Thoracic aorta (tissue), 2 donors: Measurements from ENCODE around the gene H19. TPM values are rescaled to one million over a fixed set of nuclear protein-coding genes. Genes with fewer than 3 reads are reported as not detected.

Source experiments
- ATAC-seq: fragments of 150-250 bp; one replicate; pipeline ENCODE4 v1.8.0; 2017; ENCODE audit warnings: low read depth; ENCODE audit not compliant: insufficient number of reproducible peaks, low FRiP score
- DNase-seq: peaks from one replicate; pipeline ENCODE4 v3.0.0-alpha.2; 2020; ENCODE audit warnings: low spot score
- H3K27ac ChIP-seq, 2 donors: fragments of 200-600 bp; sonication (generic); 1 replicate in 1 of 2; 2 replicates in 1 of 2; pipeline ENCODE4 v1.5.1; 2016; ENCODE audit warnings: mild to moderate bottlenecking in 2 of 2, moderate library complexity in 2 of 2
- H3K27me3 ChIP-seq: fragments of 200-600 bp; sonication (generic); replicated peaks from 2 replicates; pipeline ENCODE4 v1.6.0; 2016; ENCODE audit warnings: mild to moderate bottlenecking; ENCODE audit not compliant: insufficient read depth
- H3K36me3 ChIP-seq: fragments of 200-600 bp; sonication (generic); one replicate; pipeline ENCODE4 v1.5.1; 2016
- H3K4me1 ChIP-seq, 2 donors: fragments of 200-600 bp; sonication (generic); 1 replicate in 1 of 2; 2 replicates in 1 of 2; pipeline versions ENCODE4 v1.5.1 to v1.6.0; 2016; ENCODE audit warnings: low read depth in 2 of 2, mild to moderate bottlenecking in 1 of 2; ENCODE audit not compliant: control insufficient read depth in 1 of 2
- H3K4me3 ChIP-seq: fragments of 200-600 bp; sonication (generic); 2 replicates; pipeline ENCODE4 v1.5.1; 2016; ENCODE audit warnings: mild to moderate bottlenecking
- H3K9me3 ChIP-seq: fragments of 200-600 bp; sonication (generic); 2 replicates; pipeline ENCODE4 v1.5.1; 2016
- CTCF ChIP-seq: fragments of 200-600 bp; sonication (generic); IDR thresholded peaks from one replicate; pipeline ENCODE4 v1.5.1; 2019; ENCODE audit warnings: antibody characterized with exemption
- total RNA-seq, 2 donors: library from RNA; depleted of rRNA; stranded (reverse); fragments of >200 nt; gene quantifications; one replicate each; pipeline versions ENCODE4 v1.1.0 to v1.2.3, GENCODE V29; 2016

Gene H19
- total RNA-seq, 2 donors from 2014 or later = 85.4 to 85.8 TPM

DNA sequence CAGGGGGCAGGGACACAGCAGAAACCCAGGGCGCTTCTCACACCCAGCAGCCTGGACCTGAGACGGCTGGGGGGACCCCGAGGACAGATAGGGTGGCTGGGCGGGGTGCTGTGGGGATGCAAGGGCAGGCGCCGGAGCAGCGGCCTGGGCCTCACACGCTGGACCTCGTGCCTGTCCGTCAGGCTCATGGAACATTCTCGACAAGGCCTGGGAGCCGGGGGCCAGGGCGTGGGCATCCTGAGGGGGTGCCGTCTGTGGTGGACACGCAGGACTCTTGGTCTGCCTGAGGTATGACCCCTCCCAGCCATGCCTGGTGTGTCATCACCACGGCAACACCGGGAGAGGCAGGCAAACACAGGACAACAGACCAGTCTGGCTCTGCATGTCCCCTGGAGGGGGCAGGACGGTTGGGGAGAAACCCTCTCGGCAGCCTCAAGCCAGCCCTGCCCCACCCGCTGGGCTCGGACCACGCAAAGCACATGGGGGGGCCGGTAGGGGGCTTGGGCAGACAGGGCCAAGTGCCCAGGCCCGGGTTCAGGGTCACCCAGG, 29.1 kb downstream of the H19 start:
- DNase-seq (no peak), ATAC-seq (no peak)
- H3K4me1 ChIP-seq = no peaks in the 10 kb centered on the region
- H3K4me3 ChIP-seq = no peak overlapping the region
- H3K36me3 ChIP-seq = no peaks in the 10 kb centered on the region
- H3K9me3 ChIP-seq = no peaks in the 10 kb centered on the region
- H3K27ac ChIP-seq = no peak overlapping the region
- TF ChIP-seq CTCF = no peak
- no peaks in the 10 kb centered on the region for H3K27me3 ChIP-seq

DNA sequence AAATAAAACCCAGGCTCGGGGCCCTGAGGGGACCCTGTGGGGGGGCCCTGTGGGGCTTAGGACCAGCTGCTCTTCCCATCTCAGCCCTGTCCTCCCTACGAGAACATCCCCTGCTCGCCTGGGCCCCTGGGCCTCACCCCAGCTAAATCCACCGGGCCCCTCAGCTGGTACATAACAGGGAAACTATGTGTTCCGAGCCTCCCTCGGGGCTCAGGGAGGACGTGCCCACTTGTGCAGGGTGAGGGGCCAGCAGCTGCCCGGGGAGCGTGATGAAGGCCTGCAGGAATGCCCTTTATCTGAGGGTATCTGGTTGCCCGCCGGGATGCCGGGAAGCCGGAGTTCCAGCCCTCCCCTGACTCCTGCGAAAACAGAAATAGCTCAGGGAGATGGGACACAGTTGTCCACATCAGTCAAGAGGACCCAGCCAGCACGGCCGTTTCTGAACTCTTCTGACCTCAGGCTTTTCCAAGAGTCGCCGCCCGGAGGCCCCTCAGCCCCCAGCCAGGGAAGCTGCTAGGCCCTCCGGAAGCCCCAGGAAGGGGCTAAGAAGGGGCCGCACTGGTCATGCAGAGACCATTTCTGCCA, 29.9 kb downstream of the H19 start:
- ATAC-seq = no peak
- Histone ChIP-seq H3K4me3 (no peak overlapping the region), H3K27me3 (no peaks in the 10 kb centered on the region), H3K4me1 (no peaks in the 10 kb centered on the region), H3K36me3 (no peaks in the 10 kb centered on the region), H3K9me3 (no peaks in the 10 kb centered on the region), H3K27ac (no peak overlapping the region)
- no peak for TF ChIP-seq CTCF
- DNase-seq = no peak

- Histone ChIP-seq H3K27me3 (no peaks in the 10 kb centered on the region), H3K36me3 (no peaks in the 10 kb centered on the region), H3K9me3 (no peaks in the 10 kb centered on the region), H3K4me1 (no peaks in the 10 kb centered on the region), H3K4me3 (no peak overlapping the region), H3K27ac (no peak overlapping the region)
- no peak for ATAC-seq
- DNase-seq = no peak
- TF ChIP-seq CTCF = no peak
Observed at GRCh38 chr11:1966531-1966930, 31.1 kb downstream of the H19 start.

DNA sequence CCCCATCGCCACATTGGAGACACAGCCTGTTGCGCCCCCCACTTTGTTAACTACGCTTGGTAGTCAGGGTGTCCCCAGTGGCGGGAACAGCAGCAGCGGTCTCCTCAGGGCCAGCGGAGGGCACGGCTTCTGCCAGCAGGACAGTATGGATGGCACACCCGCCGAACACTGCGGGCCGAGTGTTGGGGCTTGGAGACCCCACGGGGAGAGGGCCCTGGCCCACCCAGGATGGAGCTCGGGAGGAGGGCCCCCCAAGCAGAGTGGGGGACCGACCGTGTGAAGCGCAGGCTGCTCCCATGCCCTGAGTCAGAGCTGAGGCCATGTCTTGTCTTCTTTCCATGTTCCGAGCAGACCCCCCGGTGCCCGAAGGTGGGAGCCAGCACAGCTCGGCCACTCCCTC, 32.7 kb downstream of the H19 start:
- Histone ChIP-seq H3K4me1 (no peaks in the 10 kb centered on the region), H3K27me3 (no peaks in the 10 kb centered on the region), H3K27ac (no peak overlapping the region), H3K4me3 (no peak overlapping the region), H3K36me3 (no peaks in the 10 kb centered on the region), H3K9me3 (no peaks in the 10 kb centered on the region)
- DNase-seq (no peak), ATAC-seq (no peak)
- TF ChIP-seq CTCF = no peak

GRCh38 chr11:1964348-1964747, 33.3 kb downstream of the H19 start:
- Histone ChIP-seq H3K4me1 (no peaks in the 10 kb centered on the region), H3K4me3 (no peak overlapping the region), H3K27ac (no peak overlapping the region), H3K27me3 (no peaks in the 10 kb centered on the region), H3K9me3 (no peaks in the 10 kb centered on the region), H3K36me3 (no peaks in the 10 kb centered on the region)
- no peak for DNase-seq
- TF ChIP-seq CTCF = no peak
- ATAC-seq = no peak
